C4-2B (cell line): ENCODE measurements around the gene UBE2I.

Experiments
- CTCF ChIP-seq: fragments of 450-650 bp; conservative IDR thresholded peaks from 2 replicates; pipeline ENCODE4 v1.5.1; 2017; ENCODE audit warnings: mild to moderate bottlenecking
- ZFX ChIP-seq: fragments of 450-650 bp; IDR thresholded peaks from 2 replicates; pipeline ENCODE4 v1.6.1; 2017

- TF ChIP-seq CTCF (no peak), ZFX (no peak)
Measured at GRCh38 chr16:1367486-1368174, 58.2 kb downstream of the UBE2I start.
